HepG2 (cell line): Measurements from ENCODE around the gene SNX10. TPM values are rescaled to one million over a fixed set of nuclear protein-coding genes. Genes with fewer than 3 reads are reported as not detected.

ENCODE experiments used
- ARNT ChIP-seq: fragments of 450-650 bp; IDR thresholded peaks from 2 replicates; pipeline ENCODE4 v1.6.1; 2017
- ASH2L ChIP-seq: fragments of 300-600, 200-600 bp; sonication (generic); IDR thresholded peaks from 2 replicates; pipeline ENCODE4 v1.7.0; 2017; ENCODE audit warnings: low read depth, mild to moderate bottlenecking, moderate library complexity, mixed read lengths, low read length; ENCODE audit not compliant: insufficient read length
- BCL6 ChIP-seq: IDR thresholded peaks from 2 replicates; pipeline ENCODE4 v1.6.1; 2016; ENCODE audit warnings: missing genetic modification reagents, missing compliant biosample characterization
- ETS1 ChIP-seq: sonication (generic); formaldehyde crosslinking; IDR thresholded peaks from 2 replicates; pipeline ENCODE4 v1.4.0; 2020; ENCODE audit warnings: missing genetic modification reagents
- GABPA ChIP-seq, 2 experiments: IDR thresholded peaks; 2 replicates each; pipeline ENCODE4 v1.6.1; 2011 to 2016; ENCODE audit warnings: low read depth in 2 of 2, low read length in 1 of 2, missing biosample characterization in 1 of 2, missing genetic modification characterization in 1 of 2
- IRF2 ChIP-seq: IDR thresholded peaks from 2 replicates; pipeline ENCODE4 v1.6.1; 2018; ENCODE audit warnings: missing genetic modification reagents, missing compliant biosample characterization
- JDP2 ChIP-seq: sonication (generic); formaldehyde crosslinking; IDR thresholded peaks from 2 replicates; pipeline ENCODE4 v1.8.1; 2022; ENCODE audit warnings: missing genetic modification reagents, borderline replicate concordance
- PAXIP1 ChIP-seq: sonication (generic); formaldehyde crosslinking; conservative IDR thresholded peaks from 2 replicates; pipeline ENCODE4 v1.4.0; 2020; ENCODE audit warnings: mild to moderate bottlenecking, missing genetic modification reagents, moderate library complexity
- PHF20 ChIP-seq: sonication (generic); formaldehyde crosslinking; IDR thresholded peaks from 2 replicates; pipeline ENCODE4 v1.5.0; 2020; ENCODE audit warnings: mild to moderate bottlenecking, missing genetic modification reagents
- POGZ ChIP-seq: sonication (generic); formaldehyde crosslinking; IDR thresholded peaks from 2 replicates; pipeline ENCODE4 v1.4.0; 2020; ENCODE audit warnings: mild to moderate bottlenecking, missing genetic modification reagents
- TBX2 ChIP-seq: sonication (generic); formaldehyde crosslinking; IDR thresholded peaks from 2 replicates; pipeline ENCODE4 v1.5.0; 2020; ENCODE audit warnings: missing genetic modification reagents, mild to moderate bottlenecking, borderline replicate concordance
- THAP9 ChIP-seq: sonication (generic); formaldehyde crosslinking; IDR thresholded peaks from 2 replicates; pipeline ENCODE4; 2020; ENCODE audit warnings: missing genetic modification reagents, mild to moderate bottlenecking, borderline replicate concordance
- ZFP41 ChIP-seq: sonication (generic); formaldehyde crosslinking; IDR thresholded peaks from 2 replicates; pipeline ENCODE4 v1.4.0; 2020; ENCODE audit warnings: mild to moderate bottlenecking, missing genetic modification reagents, borderline replicate concordance
- ZNF230 ChIP-seq: sonication (generic); formaldehyde crosslinking; IDR thresholded peaks from 2 replicates; pipeline ENCODE4 v1.4.0; 2020; ENCODE audit warnings: mild to moderate bottlenecking, missing genetic modification reagents
- ZNF510 ChIP-seq: sonication (generic); formaldehyde crosslinking; IDR thresholded peaks from 2 replicates; pipeline ENCODE4 v1.4.0; 2020; ENCODE audit warnings: low read depth, mild to moderate bottlenecking, missing genetic modification reagents
- polyA plus RNA-seq, 8 experiments: library from polyadenylated mRNA; depleted of rRNA in 3 of 8; stranded (reverse) in 7 of 8; unstranded in 1 of 8; fragments of >200 nt; fragmentation: Illumina TruSeq in 4 of 8; extraction: Trizol in 4 of 8; gene quantifications; 2 replicates each; pipeline versions ENCODE4 v1.2.1 to v1.2.3, GENCODE V29; 2011 to 2016; ENCODE audit warnings: low read depth in 4 of 8, missing spikeins in 1 of 8, mixed read lengths in 1 of 8; ENCODE audit not compliant: insufficient read depth in 1 of 8
- total RNA-seq, 5 experiments: library from RNA; depleted of rRNA; stranded (reverse); fragments of >200 nt; fragmentation: Illumina TruSeq; extraction: Trizol; gene quantifications; 2 replicates each; pipeline ENCODE4 v1.2.3, GENCODE V29; 2016; ENCODE audit warnings: low read depth in 1 of 5
- TF ChIP-seq, protein P1 (sequence below): IDR thresholded peaks from 2 replicates; pipeline ENCODE4 v1.6.1; 2012; ENCODE audit warnings: inconsistent platforms
- TF ChIP-seq, protein P2 (sequence below): sonication (generic); formaldehyde crosslinking; IDR thresholded peaks from 2 replicates; pipeline ENCODE4 v1.4.0; 2020; ENCODE audit warnings: mild to moderate bottlenecking, missing genetic modification reagents

Gene SNX10
- total and polyA plus RNA-seq, 2 of the 13 experiments (the other 11 are each of a cell fraction or from before 2014, with no cell fraction given): 26.0 to 27.6 TPM

DNA sequence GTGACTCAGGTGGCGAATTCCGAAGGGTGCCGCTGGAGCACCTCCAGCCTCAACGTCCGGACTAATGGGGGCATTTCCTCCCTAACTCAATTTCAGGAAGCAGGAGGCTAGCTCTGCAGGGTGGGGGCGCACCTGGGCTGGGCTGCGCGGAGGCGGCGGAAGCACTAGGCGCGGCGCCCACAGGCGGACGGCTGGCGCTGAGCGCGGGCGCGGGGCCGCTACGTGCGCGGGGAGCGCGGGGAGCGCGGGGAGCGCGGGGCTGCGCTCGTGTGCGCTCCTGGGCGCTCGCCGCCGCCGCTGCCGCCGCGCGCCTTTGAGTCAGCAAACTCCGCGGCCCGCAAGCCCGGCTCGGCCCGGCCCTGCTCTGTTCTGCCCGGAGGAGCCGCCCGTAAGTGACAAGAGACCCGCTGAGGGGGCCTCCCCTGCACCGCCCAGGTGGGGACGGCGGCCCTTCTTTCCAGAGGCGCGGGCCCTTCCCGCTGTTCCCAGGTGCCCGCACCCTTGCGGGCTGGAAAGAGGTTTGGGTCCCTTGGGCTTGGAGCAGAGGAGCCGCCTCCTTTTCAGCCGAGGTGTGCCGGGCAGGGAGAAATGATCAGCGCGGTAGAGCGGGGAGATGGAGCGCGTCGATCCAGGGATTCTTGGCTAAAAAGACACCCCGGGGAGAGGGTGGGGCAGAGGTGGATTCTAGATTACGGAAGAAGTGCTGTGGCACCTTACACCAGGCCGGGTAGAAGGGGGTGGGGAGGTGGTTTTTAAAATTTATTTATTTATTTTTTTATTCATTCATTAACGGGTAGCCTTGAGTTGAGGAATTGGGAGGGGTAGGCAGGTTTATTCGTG lies at the start of gene SNX10 (continued):
- no peak for TF ChIP-seq ZFP41 (CRISPR knock-in tag)
- TF ChIP-seq ARNT: no peak
- TF ChIP-seq ASH2L: peak; percentile 61
- TF ChIP-seq ETS1: 0 out of 2 replicates have a peak, but pooled peaks have one; percentile 32
- TF ChIP-seq TBX2 (CRISPR knock-in tag): peak; percentile 14; the same call in 1 of the 2 replicates
- TF ChIP-seq, protein P1, sequence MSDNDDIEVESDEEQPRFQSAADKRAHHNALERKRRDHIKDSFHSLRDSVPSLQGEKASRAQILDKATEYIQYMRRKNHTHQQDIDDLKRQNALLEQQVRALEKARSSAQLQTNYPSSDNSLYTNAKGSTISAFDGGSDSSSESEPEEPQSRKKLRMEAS: peak; percentile 74
- 0 out of 2 replicates have a peak, but pooled peaks have one; percentile 22 for TF ChIP-seq THAP9 (CRISPR knock-in tag)
- no peak for TF ChIP-seq JDP2 (CRISPR knock-in tag)
- peak; percentile 31; the same call in 1 of the 2 replicates for TF ChIP-seq POGZ (CRISPR knock-in tag)
- peak; percentile 60; the same call in 1 of the 2 replicates for TF ChIP-seq IRF2 (CRISPR knock-in tag)
- 0 out of 2 replicates have a peak, but pooled peaks have one; percentile 64 for TF ChIP-seq ZNF230 (CRISPR knock-in tag)
- TF ChIP-seq BCL6 (CRISPR knock-in tag): 0 out of 2 replicates have a peak, but pooled peaks have one; percentile 15
- 0 out of 2 replicates have a peak, but pooled peaks have one; percentile 88 for TF ChIP-seq ZNF510
- peak; percentile 43; the same call in 1 of the 2 replicates for TF ChIP-seq PHF20 (CRISPR knock-in tag)
- peak; percentile 13 for TF ChIP-seq PAXIP1 (CRISPR knock-in tag)
- TF ChIP-seq GABPA (IDR thresholded peaks at IDR 0.05; ENCODE audit: low read depth, low read length): peak; percentile 29; the same call in 1 of the 2 replicates
- TF ChIP-seq GABPA (CRISPR knock-in tag; IDR thresholded peaks at IDR 0.05; ENCODE audit: low read depth): no peak
- TF ChIP-seq, protein P2, sequence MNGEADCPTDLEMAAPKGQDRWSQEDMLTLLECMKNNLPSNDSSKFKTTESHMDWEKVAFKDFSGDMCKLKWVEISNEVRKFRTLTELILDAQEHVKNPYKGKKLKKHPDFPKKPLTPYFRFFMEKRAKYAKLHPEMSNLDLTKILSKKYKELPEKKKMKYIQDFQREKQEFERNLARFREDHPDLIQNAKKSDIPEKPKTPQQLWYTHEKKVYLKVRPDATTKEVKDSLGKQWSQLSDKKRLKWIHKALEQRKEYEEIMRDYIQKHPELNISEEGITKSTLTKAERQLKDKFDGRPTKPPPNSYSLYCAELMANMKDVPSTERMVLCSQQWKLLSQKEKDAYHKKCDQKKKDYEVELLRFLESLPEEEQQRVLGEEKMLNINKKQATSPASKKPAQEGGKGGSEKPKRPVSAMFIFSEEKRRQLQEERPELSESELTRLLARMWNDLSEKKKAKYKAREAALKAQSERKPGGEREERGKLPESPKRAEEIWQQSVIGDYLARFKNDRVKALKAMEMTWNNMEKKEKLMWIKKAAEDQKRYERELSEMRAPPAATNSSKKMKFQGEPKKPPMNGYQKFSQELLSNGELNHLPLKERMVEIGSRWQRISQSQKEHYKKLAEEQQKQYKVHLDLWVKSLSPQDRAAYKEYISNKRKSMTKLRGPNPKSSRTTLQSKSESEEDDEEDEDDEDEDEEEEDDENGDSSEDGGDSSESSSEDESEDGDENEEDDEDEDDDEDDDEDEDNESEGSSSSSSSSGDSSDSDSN (CRISPR knock-in tag): no peak; the same call in 1 of the 2 replicates
